Measurements from ENCODE around the gene MRPL52.
"Not testable (repeated sequence)": the region's sequence is repeated elsewhere in the genome, so short reads cannot be mapped to it uniquely, and the experiment has no call there.

The MRPL52 gene

DNA sequence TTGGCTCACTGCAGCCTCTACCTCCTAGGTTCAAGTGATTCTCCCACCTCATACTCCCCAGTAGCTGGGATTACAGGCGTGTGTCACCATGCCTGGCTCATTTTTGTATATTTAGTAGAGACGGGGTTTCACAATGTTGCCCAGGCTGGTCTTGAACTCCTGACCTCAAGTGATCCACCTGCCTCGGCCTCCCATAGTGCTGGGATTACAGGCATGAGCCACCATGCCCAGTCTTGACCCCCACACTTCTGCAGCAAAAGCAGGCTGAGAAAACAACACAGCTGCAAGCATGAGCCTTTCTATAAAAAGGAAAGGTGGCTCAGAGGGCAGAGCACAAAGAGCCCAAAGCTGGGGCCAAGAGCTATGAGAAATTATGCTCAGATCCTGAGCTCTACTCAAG lies 30.7 kb downstream of the MRPL52 start:
- DNase-seq, result not testable (repeated sequence)

DNA sequence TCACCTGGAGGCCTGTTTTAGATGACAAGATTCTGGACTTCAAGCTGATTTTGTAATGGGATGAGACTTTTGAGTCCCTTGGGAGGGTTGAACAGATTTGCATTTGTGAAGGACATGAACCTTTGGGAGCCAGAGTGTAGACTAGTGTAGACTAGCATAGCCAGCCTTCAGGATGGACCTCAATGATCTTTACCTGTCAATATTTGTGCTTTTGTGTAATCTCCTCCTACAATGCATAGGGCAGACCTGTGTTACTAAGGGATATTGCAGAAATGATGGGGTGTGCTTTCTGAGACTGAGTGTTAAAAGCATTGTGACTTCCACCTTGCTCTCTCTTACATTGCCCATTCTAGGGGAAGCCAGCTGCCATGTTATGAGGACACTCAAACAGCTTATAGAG lies 32.0 kb downstream of the MRPL52 start:
- no peak for DNase-seq

DNA sequence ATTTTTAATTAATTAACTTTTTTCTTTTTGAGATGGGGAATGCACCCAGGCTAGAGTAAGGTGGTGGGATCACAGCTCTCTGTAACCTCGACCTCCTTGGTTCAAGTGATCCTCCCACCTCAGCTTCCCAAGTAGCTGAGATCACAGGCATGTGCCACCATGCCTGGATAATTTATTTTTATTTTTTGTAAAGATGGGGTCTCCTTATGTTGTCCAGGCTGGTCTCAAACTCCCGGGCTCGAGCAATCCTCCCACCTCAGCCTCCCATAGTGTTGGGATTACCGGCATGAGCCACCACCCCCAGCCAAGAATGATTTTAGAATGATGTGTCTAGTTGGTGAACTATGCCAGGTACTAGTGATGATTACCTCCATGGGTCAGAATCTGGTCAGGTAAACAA lies 35.3 kb downstream of the MRPL52 start:
- no peak for DNase-seq

DNA sequence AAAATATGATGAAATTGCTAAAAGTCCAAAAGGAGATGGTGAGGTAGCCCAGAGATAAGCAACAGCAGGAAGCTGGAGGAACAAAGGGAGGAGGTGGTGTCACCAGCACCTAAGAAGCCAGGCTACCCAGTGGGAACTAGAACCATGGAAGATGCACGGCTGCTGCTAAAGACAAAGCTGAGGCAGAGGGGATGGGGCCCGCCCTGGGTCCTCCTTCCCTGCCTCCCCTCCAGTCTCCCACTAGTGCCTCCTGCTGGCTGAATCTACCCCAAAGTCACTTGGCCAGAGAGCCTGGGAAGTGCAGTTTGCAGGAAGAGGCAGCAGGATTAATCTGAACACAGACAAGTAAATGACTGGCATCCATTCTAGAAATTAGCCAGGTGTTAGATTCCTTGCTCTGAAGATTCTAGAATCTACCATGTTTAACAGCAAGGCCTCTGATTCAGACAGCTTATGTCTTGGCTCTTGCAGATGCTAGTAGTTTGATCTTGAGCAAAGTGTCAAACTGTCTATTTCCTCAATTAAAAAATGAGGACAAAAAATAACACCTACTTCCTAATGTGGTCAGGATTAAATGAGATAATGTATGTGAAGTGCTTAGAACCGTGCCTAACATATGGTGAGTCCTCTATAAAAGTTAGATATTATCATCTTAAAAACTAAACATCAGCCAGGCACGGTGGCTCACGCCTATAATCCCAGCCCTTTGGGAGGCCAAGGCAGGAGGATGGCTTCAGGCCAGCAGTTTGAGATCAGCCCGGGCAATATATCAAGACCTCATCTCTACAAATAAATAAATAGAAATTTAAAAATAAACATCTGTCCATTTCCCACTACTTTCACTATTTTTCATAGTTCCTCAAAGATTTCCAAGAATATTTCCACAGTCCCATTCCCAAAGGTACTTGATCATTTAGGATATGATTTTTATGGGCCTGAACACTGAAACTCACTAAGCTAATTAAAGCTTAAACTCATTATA lies 36.0 kb downstream of the MRPL52 start:
- no peak for DNase-seq

DNA sequence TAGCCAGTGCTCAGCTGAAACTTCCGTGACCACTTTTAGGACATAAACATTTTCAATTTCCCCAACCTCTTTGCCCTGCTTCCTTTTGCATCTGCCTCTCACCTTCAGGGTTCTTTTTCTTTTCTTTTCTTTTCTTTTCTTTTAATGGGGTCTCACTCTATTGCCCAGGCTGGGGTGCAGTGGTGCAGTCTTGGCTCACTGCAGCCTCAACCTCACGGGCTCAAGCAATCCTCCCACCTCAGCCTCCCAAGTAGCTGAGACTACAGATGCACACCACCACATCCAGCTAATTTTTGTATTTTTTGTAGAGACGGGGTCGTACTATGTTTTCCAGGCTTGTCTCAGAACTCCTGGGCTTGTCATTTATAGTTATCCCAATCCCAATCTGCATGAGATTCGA lies 37.2 kb downstream of the MRPL52 start:
- DNase-seq, result no peak

DNA sequence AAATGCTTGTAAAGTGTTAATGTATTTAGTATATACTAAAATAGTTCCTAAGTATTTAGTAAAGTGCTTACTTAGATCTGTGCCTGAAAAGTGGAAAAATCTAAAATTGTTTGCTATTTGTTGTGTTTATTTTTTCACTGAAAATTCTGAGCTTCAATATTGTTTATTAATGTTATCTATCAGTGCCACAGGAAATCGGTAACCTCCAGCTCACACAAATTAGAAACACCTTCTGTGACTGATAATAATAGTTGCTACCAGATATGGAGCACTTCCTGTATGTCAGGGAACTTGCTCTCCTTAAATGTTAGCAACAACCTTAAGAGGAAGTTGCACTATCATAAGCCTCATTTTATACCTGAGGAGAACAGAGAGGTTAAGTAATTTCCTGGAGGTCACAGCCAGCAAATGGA lies 41.1 kb downstream of the MRPL52 start:
- DNase-seq, result no peak

DNA sequence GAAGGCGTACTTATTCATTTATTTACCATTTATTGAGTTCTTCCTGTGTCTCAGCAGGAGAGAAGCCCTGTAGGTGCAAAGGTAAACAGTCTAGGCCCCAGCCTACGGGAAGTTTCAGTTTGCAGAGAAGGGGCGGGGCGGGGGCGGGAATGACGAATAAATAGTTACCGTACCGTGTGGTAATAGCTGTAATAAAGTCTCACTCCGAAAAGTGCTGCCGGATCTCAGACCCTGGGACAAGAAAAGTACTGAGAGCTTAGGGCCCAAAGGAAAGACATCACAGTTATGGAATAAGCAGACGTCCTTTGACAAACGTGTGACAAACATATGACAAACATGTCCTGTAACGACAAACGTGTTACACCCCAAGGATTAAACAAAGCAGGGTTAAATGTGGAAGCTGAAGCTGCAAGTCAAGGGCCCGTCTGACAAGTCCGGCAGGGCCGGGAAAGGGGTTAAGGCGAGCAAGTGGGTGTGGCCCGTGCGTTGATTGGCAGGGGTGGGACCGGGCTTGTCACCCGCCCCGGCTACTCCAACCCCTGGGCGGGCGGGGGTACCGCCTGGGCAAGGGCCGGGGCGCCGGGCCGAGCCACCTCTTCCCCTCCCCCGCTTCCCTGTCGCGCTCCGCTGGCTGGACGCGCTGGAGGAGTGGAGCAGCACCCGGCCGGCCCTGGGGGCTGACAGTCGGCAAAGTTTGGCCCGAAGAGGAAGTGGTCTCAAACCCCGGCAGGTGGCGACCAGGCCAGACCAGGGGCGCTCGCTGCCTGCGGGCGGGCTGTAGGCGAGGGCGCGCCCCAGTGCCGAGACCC lies 41.7 kb downstream of the MRPL52 start, which contains the start of gene LRP10:
Gene LRP10 (plus strand): TSS at position 517 of the 809 bp plus-strand sequence. CDS start 564 bp downstream, outside the sequence.
- peak; percentile 92 for DNase-seq

DNA sequence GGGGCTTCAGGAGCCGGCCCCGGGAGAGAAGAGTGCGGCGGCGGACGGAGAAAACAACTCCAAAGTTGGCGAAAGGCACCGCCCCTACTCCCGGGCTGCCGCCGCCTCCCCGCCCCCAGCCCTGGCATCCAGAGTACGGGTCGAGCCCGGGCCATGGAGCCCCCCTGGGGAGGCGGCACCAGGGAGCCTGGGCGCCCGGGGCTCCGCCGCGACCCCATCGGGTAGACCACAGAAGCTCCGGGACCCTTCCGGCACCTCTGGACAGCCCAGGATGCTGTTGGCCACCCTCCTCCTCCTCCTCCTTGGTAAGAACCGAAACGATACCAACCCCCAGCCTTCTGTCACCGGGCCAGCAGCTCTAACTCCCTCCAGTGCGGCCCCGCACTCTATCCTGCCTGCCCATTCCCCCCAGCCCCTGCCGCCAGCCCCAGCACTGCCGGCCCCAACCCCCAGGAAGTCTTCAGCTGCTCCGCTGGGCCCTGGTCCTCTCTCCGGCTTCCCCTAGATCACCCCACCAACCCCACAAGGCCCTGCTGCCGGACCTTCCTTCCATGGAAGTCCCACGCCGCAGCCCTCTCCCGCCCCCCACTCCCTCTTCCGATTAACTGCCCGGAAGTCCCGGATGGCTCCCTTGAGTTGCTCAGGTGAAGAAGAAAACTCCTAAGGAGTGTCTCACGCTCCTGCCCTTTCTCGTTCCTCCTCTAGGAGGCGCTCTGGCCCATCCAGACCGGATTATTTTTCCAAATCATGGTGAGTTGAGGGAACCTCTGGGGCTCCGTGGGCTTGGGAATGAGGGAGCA lies 42.5 kb downstream of the MRPL52 start:
- peak; percentile 83 for DNase-seq

DNA sequence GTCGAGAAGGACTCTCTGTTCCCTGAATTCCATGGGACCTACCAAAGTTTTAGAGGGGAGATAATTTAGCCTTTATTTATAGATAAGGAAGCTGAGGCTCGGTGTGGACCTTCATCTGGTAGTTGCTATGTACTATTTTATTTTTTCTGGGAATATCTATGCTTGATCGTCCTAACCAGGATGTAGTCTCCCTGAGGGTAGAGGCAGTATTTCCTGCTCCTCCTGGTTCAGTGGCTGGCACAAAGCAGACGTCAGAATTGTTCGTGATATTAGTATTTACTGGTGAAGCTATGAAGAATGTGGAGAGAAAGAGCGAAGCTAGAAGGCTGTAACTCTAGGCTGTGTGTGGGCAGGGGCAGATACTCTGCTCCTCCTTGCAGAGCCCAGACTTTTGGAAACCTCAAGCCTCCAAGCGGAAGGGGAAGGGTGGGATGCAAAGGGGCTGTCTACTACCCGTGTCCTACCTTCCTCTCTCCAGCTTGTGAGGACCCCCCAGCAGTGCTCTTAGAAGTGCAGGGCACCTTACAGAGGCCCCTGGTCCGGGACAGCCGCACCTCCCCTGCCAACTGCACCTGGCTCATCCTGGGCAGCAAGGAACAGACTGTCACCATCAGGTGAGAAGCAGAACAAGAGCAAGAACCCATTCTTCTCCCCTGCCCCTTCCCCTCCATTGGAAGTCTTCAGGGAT lies 43.3 kb downstream of the MRPL52 start:
- DNase-seq, result no peak

DNA sequence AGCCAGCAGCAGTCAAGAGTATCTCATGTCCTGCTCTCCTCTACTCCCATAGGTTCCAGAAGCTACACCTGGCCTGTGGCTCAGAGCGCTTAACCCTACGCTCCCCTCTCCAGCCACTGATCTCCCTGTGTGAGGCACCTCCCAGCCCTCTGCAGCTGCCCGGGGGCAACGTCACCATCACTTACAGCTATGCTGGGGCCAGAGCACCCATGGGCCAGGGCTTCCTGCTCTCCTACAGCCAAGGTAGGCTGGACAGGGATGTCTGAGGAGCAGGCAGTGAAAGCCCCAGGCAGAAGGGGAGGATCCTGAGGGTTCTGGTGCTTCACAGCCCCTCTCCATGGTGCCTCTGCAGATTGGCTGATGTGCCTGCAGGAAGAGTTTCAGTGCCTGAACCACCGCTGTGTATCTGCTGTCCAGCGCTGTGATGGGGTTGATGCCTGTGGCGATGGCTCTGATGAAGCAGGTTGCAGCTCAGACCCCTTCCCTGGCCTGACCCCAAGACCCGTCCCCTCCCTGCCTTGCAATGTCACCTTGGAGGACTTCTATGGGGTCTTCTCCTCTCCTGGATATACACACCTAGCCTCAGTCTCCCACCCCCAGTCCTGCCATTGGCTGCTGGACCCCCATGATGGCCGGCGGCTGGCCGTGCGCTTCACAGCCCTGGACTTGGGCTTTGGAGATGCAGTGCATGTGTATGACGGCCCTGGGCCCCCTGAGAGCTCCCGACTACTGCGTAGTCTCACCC lies 45.5 kb downstream of the MRPL52 start:
- DNase-seq, result no peak

DNA sequence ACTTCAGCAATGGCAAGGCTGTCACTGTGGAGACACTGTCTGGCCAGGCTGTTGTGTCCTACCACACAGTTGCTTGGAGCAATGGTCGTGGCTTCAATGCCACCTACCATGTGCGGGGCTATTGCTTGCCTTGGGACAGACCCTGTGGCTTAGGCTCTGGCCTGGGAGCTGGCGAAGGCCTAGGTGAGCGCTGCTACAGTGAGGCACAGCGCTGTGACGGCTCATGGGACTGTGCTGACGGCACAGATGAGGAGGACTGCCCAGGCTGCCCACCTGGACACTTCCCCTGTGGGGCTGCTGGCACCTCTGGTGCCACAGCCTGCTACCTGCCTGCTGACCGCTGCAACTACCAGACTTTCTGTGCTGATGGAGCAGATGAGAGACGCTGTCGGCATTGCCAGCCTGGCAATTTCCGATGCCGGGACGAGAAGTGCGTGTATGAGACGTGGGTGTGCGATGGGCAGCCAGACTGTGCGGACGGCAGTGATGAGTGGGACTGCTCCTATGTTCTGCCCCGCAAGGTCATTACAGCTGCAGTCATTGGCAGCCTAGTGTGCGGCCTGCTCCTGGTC lies 46.1 kb downstream of the MRPL52 start:
- no peak for DNase-seq

DNA sequence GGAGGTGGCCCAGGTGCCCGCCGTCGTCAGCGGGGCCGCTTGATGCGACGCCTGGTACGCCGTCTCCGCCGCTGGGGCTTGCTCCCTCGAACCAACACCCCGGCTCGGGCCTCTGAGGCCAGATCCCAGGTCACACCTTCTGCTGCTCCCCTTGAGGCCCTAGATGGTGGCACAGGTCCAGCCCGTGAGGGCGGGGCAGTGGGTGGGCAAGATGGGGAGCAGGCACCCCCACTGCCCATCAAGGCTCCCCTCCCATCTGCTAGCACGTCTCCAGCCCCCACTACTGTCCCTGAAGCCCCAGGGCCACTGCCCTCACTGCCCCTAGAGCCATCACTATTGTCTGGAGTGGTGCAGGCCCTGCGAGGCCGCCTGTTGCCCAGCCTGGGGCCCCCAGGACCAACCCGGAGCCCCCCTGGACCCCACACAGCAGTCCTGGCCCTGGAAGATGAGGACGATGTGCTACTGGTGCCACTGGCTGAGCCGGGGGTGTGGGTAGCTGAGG lies 47.4 kb downstream of the MRPL52 start:
- DNase-seq, result no peak

DNA sequence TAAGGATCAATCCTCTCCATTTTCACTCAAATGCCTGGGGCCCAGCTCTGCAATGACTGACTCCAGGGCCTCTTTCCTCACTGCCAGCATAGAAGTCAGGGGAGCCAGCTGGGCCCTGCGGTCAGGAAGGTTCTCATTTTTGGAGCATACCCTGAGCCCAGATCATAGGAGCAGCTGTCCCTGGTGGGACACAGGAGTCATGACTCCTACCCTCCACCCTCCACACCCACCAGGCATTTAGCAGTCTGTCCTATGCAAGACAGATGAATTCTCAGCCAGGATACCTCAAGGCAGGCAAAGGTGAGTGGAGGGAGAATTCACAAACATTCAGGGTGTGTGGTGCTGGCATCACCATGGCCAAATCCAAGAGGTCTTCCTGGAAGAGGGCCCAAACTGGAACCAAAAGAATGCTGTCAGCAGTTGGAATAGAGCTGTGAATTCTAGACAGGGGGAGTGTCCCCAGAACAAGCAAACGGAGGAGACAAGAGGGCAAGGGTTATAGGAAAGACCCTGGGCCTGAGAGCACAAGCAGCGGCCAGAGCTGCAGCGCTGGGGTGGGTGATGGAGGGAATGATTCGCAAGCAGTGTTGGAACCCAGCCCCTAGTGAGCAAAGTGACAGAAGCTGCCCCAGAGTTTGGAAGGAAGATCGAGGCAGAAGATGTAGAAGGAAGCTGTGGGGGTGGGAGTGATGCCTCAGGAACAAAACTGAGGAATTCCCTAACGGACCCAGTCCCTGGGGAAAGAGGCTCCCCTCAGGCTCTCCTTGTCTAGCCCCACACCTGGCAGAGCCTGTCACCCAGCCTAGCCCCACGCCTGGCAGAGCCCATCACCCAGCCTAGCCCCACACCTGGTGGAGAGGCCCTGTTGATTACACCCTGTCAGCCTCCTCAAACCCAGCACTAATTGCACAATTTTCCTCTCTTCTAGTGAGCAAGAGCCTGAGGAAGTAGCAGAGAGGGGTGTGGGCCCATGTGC lies 48.9 kb downstream of the MRPL52 start:
- no peak for DNase-seq

DNA sequence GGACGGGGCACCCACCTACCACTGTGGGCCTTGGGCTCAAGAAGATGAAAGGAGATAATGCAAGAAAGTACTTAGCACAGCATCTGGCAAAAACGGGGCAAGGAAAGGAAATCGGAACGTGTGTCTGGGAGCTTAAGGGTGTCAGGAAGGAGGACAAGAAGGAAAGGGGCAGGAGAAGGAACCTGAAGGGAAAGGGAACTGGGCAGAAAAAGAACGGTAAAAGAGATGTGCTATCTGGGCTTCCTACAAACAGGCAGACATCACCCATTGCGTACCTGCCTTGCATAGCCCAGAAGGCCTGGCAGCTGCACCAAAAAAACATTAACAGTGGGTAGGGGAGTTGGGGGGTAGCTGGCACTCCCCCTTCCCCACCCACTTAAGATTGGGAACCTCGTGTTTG lies 52.4 kb downstream of the MRPL52 start:
- DNase-seq, result no peak

DNA sequence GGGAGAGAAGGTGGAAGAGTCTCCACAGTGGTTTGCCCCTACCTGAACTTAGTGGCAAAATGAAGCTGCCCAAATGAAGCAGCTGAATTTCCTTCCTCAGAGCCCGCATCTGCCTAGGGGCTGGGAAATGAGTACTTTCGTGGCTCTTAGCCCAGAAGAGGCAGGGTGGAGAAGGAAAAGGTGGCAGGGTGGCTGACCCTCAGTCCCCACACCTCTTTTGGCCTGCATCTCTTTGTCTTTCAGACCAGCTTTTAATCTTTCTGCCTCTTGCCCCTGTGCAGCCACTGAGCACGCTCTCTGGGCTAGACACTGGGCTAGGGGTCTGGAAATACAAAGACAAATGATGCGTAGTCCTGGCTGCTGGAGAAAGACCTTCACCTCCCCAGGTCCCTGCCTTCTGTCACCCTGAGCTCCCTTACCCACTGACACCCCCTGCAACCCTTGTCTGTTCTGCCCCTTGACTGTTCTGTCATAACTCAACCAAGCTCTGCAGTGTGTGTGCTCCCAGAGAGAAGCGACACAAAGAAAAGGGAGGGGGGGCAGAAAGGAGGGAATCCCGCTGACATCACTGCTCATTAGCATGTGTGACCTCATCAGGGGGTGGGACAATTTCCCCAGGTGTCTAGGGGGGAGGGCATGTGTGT lies 53.0 kb downstream of the MRPL52 start:
- no peak for DNase-seq

DNA sequence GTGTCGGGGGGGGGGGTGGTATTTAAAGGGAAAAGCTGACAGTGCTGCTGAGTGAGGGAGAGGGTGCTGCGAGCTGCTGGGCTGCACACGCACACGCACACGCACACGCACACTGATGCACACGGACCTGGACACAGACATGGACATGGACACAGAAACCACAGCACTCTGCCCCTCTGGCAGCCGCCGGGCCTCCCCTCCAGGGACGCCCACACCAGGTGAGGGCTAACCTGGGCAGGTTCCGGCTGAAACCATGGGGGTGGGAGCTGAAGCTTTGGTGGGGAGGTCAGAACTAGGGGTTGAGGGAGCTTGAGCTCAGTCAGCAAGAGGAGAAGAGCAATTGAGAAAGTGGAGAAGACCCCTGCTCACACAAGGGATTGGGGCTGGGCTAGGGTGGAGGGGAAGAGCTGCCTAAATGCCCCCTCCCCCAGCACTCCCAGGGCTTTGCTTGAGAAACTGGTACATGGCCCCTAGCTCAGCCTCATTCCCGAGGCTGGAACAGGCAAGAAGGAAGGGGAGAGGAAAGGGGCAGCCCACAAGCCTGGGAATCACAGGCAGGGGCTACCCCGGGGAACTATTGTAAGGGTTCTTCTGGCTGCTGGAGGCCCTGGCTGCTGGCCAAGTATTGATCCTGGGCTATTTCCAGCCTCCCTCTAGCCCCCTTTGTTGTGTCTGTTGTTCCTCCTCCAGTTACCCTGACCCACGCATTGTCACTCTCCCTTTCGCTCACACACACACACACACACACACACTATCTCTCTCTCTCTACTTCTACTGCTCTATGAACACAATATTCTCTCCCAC lies 53.7 kb downstream of the MRPL52 start, which contains the start of gene REM2:
Gene REM2 (plus strand): TSS at position 50 of the 804 bp plus-strand sequence. CDS start 66 bp downstream, at position 116.
- no peak for DNase-seq

DNA sequence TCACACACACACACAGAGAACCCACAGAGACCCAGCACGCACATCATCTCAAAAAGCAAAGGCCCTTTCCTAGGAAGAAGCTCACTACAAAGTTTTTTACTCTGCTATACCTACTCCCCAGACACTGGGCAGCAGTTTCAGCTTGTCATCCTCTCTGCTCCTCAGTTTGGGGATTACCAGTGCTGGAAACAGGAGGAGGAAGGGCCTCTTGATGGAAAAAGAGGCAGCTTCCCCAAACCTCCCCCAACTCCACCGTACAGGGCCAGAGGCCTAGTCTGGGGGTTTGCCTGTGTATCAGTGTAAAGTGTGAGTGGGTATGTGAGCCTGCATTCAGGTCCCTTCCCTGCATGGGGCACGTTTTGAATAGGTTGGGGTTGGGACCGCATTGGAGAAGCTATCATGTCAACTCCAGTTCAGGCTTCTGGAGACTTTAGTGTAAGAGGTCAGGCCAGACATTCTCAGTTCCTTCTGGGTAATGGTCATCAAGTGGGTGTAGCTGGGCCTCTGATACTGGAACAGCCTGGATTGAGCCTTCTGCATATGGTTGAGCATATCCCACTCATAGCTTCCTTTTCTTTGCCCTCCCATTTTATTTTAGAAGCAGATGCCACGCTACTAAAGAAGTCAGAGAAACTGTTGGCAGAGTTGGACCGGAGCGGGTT lies 54.5 kb downstream of the MRPL52 start:
- peak; percentile 25 for DNase-seq

Data from suppressor macrophage treated with lipopolysaccharide for 4 hours (primary cell).